Measurements from ENCODE around the gene UGT1A7.
"Not testable (repeated sequence)": the region's sequence is repeated elsewhere in the genome, so short reads cannot be mapped to it uniquely, and the experiment has no call there.

The UGT1A7 gene

GRCh38 chr2:233681521-233682099 lies at the start of gene UGT1A7:
Gene UGT1A7, plus strand, starts transcription at chr2:233681901. Its CDS starts 37 bp downstream, at chr2:233681938.
- DNase-seq: no peak
- intact Hi-C loops (cut with DNase I): no loop called here

GRCh38 chr2:233636306-233636705 lies 45.4 kb upstream of the UGT1A7 start, which contains the start of gene UGT1A10:
Gene UGT1A10, plus strand, starts transcription at chr2:233636448. Its CDS starts 75 bp downstream, at chr2:233636523.
- DNase-seq; intact Hi-C loops (cut with DNase I): not testable (repeated sequence)

- intact Hi-C loops (cut with DNase I): no loop called here
- no peak for DNase-seq
These were observed 42.9 kb upstream of the UGT1A7 start for GRCh38 chr2:233638836-233639235.

GRCh38 chr2:233639860-233640259 lies 41.8 kb upstream of the UGT1A7 start:
- DNase-seq: no peak
- intact Hi-C loops (cut with DNase I): no loop called here

GRCh38 chr2:233643128-233643527 lies 38.6 kb upstream of the UGT1A7 start:
- no peak for DNase-seq
- intact Hi-C loops (cut with DNase I): no loop called here

- DNase-seq; intact Hi-C loops (cut with DNase I): not testable (repeated sequence)
These were observed 35.7 kb upstream of the UGT1A7 start for GRCh38 chr2:233646033-233646432.

- DNase-seq: no peak
- intact Hi-C loops (cut with DNase I): no loop called here
These were observed 30.7 kb upstream of the UGT1A7 start for GRCh38 chr2:233650981-233651380.

- DNase-seq: no peak
- intact Hi-C loops (cut with DNase I): no loop called here
These were observed 30.3 kb upstream of the UGT1A7 start for GRCh38 chr2:233651430-233651829.

GRCh38 chr2:233654501-233654900 lies 27.2 kb upstream of the UGT1A7 start:
- intact Hi-C loops (cut with DNase I): no loop called here
- no peak for DNase-seq

- intact Hi-C loops (cut with DNase I): no loop called here
- no peak for DNase-seq
These were observed 26.7 kb upstream of the UGT1A7 start for GRCh38 chr2:233655043-233655442.

- intact Hi-C loops (cut with DNase I); DNase-seq: not testable (repeated sequence)
These were observed 25.8 kb upstream of the UGT1A7 start for GRCh38 chr2:233655943-233656342.

GRCh38 chr2:233656443-233656842 lies 25.3 kb upstream of the UGT1A7 start:
- DNase-seq: no peak

GRCh38 chr2:233658610-233659009 lies 23.1 kb upstream of the UGT1A7 start:
- intact Hi-C loops (cut with DNase I): no loop called here
- no peak for DNase-seq

More at GRCh38 chr2:233656443-233656842, 25.3 kb upstream of the UGT1A7 start:
- intact Hi-C loops (cut with DNase I): no loop called here

GRCh38 chr2:233663911-233664310 lies 17.8 kb upstream of the UGT1A7 start:
- intact Hi-C loops (cut with DNase I): no loop called here
- DNase-seq: no peak

- intact Hi-C loops (cut with DNase I): no loop called here
- DNase-seq: no peak
These were observed 13.0 kb upstream of the UGT1A7 start for GRCh38 chr2:233668605-233669260.

- intact Hi-C loops (cut with DNase I): no loop called here
- no peak for DNase-seq
These were observed 10.2 kb upstream of the UGT1A7 start, which contains the start of gene UGT1A9 for GRCh38 chr2:233671290-233672161. Gene UGT1A9, plus strand, starts transcription at chr2:233671898. Its CDS starts 37 bp downstream, at chr2:233671935.

GRCh38 chr2:233672886-233673285 lies 8.8 kb upstream of the UGT1A7 start:
- intact Hi-C loops (cut with DNase I): no loop called here
- DNase-seq: no peak

- DNase-seq: no peak
- intact Hi-C loops (cut with DNase I): no loop called here
These were observed 7.8 kb upstream of the UGT1A7 start for GRCh38 chr2:233673896-233674295.

- no peak for DNase-seq
These were observed 7.4 kb upstream of the UGT1A7 start for GRCh38 chr2:233674314-233674713.

GRCh38 chr2:233674995-233675394 lies 6.7 kb upstream of the UGT1A7 start:
- intact Hi-C loops (cut with DNase I): no loop called here

More at GRCh38 chr2:233674314-233674713, 7.4 kb upstream of the UGT1A7 start:
- intact Hi-C loops (cut with DNase I): no loop called here

More at GRCh38 chr2:233674995-233675394, 6.7 kb upstream of the UGT1A7 start:
- DNase-seq: no peak
